T-helper 2 cell (primary cell): ENCODE measurements around the gene VANGL2.

ENCODE experiments used
- DNase-seq, 5 experiments: peaks; one replicate each; pipeline versions ENCODE4 v3.0.0 to v3.0.0-alpha.2; 2012 to 2022

VANGL2 gene

GRCh38 chr1:160465123-160465522, 64.8 kb downstream of the VANGL2 start:
- no peak for DNase-seq

DNA sequence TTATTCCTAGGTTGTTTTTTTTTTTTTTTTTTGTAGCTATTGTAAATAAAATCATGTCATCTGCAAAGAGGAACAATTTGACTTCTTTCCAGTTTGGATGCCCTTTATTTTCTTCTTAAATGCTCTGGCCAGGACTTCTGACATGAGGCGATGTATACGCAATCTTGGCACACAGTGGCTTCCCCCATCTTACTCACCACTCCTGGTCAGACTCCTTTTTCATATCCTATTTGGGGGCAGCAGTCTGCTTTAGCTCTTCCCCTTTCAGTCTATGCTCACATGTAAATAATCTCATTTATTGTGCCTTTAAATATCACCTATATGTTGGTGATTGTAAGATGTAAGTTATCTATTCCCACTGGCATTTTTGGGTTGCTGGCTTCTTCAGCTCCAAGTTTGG, 66.6 kb downstream of the VANGL2 start:
- no peak for DNase-seq

DNA sequence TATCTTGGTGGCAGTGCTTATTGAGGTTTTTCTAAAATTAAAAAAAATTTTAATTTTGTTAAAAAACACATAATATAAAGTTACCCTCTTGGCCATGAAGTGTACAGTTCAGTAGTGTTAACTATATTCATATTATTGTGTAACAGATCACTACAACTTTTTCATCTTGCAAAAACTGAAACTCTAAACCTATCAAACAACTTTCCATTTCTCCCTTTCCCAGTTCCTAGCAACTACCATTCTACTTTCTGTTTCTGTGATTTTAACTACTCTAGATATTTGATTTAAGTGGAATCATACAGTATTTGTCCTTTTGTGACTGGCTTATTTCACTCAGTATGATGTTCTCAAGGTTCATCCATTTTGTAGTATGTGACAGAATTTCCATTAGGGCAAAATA, 67.2 kb downstream of the VANGL2 start:
- DNase-seq, result no peak

- DNase-seq, result peak in 2 of 5 experiments; percentile 21 to 71
Observed at GRCh38 chr1:160471253-160471652, 70.9 kb downstream of the VANGL2 start.

DNA sequence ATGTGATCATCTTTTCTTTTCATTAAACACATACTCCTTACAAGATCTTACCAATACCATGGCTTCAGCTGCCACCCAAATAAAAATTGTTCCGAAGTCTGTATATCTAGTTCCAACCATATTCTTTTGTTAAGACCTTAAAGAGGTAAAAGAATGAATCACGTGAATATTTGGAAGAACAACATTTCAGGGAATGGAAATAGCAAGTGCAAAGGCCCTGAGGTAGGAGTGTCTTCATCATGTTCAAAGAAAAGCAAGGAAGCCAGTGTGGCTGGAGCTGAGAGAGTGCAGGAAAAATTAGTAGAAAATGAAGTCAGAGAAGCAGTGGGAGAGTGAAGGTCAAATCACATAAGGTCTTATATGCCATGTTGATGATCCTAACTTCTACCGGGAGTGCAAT, 71.7 kb downstream of the VANGL2 start:
- no peak for DNase-seq

DNA sequence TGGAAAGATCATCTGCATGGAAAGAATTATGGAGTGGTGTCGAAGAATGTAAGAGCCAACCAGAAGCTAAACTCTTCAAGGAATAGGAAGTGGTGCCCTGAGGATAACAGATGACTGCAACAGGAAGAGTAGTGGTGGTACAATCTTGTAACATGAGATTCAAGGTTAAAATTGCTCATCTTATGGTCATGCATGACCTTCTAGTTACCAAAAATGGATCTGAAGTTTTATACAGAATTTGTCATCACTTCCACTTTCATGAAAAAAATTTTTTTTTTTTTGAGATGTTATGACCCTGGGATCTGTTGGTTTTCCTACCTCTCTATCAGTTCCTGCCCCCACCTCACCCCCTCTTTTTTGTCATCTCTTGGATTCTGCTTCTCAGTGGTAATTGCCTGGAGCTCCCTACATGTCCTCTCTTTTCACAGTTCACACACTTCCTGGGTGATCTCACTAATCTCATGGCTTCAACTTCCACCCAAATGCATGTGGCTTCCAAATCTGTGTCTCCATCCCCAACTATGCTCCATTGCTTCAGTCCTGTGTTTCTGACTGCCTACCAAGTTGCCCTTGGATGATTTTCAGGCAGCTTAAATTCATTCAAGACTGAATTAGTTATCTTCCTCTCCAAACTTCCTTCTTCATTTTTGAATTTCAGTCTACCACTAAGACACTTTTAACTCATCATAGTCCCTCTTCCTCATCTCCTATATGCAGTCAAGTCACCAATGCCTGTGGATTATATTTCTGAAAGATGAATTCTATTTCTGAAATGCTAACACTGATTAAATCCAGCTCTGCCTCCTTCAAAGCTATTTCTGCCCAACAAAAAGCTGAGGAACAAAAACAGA, 74.3 kb downstream of the VANGL2 start:
- peak in 1 of 5 experiments; percentile 48 for DNase-seq
